Suppressor macrophage treated with lipopolysaccharide for 1 hour (primary cell): ENCODE results near the gene IMMP2L.
A peak's percentile ranks its signal among the peaks of the same experiment; 100 is the strongest.
"Not testable (repeated sequence)": the region's sequence is repeated elsewhere in the genome, so short reads cannot be mapped to it uniquely, and the experiment has no call there.

Source experiments
- DNase-seq, 3 donors: peaks; one replicate each; pipeline ENCODE4 v3.0.0-alpha.2; 2020 to 2022

The IMMP2L gene

DNA sequence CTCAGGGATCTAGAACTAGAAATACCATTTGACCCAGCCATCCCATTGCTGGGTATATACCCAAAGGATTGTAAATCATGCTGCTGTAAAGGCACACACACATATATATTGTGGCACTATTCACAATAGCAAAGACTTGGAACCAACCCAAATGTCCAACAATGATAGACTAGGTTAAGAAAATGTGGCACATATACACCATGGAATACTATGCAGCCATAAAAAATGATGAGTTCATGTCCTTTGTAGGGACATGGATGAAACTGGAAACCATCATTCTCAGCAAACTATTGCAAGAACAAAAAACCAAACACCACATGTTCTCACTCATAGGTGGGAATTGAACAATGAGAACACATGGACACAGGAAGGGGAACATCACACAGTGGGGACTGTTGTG, 56.9 kb downstream of the IMMP2L start:
- not testable (repeated sequence) for DNase-seq

DNA sequence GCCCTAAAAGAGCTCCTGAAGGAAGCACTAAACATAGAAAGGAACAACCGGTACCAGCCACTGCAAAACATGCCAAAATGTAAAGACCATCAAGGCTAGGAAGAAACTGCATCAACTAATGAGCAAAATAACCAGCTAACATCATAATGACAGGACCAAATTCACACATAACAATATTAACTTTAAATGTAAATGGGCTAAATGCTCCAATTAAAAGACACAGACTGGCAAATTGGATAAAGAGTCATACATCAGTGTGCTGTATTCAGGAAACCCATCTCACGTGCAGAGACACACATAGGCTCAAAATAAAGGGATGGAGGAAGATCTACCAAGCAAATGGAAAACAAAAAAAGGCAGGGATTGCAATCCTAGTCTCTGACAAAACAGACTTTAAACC, 60.5 kb downstream of the IMMP2L start:
- not testable (repeated sequence) for DNase-seq

DNA sequence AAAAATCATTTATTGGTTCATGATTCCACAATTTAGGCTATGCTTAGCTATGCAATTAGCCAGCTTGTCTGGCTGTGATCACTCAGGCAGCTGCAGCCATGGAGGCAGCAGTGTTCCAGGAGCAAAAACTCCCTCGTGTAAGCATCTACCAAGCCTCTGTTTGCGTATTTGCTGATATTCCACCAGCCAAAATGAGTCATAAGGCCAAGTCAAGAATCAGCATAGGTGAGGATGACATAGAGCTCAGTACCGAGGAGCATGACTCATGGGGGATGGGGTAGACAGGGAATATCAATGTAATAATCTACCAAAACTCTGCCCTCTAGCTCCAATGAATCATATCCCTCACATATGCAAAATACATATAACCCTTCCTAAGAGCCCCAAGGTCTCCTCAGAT, 63.3 kb downstream of the IMMP2L start:
- DNase-seq: peak in 1 of 3 donors; percentile 6

DNA sequence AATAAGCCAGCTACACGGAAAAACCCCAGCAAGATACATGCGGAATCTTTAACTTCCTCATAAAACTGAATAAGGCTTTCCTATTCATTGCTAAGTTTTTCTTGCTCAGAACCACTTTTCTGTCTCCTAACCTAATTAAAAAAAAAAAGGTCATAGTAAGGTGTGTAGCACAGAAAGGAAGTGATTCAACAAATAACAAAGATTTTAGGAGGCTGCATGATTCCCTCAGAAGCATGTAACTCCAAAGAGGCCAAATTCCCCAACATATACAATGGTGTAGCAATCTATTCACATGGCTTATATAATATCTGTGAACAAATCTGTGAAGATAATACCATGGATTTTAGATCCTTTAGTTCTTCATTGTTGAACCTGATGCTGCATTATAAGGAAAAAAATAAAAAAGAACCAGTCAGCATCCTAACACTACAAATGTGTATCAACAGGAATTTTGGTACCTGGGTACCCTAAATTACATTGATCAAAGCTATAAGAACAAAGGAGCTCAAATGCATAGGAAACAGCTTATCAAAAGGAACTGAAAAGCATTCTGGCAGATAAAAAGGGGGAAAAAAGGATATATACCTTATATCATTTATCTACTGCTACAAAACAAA, 63.8 kb downstream of the IMMP2L start:
- peak in 1 of 3 donors; percentile 2 for DNase-seq

DNA sequence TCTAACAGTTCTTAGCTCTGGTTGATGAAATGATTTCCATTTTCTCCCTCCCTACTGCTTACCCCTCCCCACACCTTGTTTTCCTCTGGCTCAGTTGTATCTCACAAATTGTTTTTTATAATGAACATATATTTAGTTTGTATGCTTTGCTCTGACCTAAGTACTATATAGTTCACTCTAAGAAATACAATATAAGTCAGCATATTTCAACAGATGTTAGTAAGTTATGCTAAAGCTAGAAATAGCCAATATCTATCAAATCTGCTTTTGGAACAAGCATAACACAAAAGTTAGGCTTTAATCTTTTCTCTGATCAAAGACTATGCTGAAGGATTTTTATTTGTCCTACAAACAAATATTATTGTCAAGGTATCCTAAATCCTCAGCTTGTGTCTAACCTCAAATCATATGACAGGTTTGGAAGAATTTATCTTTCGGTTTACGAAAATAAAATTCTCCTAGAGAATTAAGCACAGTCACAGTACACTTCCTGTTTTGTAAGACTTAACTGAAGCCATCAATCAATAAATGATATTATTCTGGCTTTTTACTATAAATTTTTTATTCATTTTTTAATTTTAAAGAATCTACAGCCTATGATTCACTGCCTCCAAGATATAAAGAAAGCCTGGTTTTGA, 67.0 kb downstream of the IMMP2L start:
- no peak for DNase-seq

DNA sequence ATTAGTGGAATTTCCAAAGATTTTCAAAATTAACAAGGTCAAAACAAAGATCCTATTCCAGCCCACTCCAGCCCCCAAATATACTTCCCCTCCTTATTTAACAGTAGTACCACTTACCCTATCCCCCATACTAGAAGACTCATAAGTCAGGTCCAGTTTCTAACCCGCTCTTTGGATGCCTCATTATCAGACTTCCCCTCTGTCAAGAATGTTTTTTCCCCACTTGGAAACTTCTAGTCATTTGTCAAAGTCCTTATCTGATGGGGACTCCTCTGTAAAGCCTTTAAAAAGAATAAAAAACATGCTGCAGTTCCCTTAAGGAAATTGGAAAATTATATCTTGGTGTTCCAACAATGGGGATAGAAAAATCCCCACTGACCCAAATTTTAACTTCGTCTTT, 70.1 kb downstream of the IMMP2L start:
- DNase-seq: no peak

DNA sequence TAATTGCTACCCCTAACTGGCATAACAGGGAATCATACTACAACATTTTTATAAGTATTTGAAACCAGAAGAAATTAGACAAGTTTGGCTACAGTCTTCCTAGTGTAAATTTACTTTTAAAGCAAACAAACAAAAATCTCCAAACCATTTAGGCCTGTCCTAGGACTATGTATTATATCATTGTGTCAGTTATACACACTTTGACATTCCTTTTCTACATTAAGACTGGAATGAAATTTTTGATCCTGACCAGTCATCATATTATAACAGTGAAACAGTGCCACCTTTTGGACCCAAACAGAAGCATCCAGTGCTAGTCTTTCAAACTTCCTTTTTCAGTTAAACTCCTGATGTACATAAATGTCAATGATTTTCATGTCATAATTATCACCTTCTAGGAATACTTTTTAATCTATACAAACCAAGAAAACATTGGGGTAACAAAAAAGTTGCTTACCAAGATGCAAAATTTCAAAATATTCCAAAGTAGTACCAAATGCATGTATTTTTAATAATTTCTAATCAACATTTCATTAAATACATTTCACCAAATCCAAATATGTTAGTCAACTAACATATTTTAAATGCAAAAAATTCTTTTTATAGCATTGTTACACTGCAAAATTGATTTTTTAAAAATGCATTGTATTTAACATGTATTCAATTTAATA, 75.7 kb downstream of the IMMP2L start:
- peak; percentile 54 to 73 (median 68) for DNase-seq

DNA sequence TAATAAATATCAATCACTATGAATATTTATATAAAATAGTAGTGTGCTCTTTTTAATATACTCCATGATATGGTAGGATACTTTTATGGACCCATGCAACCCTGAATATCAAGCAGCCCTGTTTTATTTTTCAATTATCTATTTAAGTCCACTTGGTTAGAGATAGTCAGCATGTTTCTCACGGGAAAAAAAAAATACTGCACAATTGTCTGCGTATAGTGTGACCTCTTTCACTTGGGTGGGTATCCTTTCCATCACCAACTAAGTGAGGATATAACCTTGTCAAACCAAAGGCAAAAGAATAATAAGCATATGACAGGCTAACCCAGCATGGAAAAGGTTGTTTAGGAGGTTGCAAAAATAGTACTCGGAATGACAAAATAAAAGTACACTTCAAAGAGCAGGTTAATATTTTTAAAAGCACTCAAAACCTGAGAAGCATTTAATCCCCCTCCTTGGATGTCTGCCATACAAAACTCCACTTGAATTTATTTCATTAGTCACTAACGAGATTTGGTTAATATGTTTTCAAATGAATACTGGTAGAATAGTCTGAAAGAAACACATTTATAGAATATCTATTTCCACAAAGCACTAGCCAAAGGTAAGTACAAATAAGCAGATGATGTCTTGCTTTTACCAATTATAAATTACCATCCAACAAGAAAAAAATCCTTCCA, 76.5 kb downstream of the IMMP2L start:
- no peak for DNase-seq

DNA sequence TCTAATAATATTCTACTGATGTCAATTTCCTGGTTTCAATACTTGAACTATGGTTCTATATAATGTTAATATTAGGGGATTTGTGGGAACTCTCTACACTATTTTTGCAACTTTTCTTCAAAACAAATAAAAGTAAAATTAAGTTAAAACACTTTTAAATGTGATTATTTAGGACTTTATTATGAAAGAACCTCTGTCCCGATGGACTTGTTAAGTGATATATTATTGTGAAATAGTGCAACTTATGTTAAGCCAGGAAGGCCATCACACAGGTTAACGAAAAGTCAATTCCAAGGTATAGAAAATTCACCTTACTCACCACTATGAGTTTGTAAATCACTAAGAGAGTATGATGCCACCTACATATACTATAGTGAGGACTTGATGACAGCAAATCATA, 79.2 kb downstream of the IMMP2L start:
- DNase-seq: no peak

DNA sequence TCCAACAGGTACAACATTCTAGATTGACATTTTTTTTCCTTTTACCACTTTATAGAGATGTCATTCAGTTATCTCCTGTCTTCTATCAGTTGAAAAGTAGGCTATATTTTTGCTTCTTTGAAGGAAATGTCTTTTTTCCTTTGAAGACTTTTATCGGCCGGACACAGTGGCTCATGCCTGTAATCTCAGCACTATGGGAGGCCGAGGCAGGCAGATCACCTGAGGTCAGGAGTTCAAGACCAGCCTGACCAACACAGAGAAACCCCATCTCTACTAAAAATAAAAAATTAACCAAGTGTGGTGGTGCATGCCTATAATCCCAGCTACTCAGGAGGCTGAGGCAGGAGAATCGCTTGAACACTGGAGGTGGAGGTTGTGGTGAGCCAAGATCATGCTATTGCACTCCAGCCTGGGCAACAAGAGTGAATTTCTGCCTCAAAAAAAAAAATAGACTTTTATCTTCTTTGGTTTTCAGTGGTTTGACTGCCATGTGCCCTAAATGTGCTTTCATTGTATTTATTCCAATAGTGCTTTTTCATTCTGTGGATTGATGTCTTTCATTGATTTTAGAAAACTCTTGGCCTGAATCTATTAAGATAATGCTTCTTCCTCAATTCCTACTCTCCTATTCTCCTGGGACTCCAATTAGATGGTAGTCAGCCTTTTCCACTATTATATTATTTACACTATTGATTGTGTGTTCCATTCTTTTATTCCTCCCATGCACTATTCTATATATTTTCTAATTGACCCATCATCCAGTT, 84.6 kb downstream of the IMMP2L start:
- no peak for DNase-seq

DNA sequence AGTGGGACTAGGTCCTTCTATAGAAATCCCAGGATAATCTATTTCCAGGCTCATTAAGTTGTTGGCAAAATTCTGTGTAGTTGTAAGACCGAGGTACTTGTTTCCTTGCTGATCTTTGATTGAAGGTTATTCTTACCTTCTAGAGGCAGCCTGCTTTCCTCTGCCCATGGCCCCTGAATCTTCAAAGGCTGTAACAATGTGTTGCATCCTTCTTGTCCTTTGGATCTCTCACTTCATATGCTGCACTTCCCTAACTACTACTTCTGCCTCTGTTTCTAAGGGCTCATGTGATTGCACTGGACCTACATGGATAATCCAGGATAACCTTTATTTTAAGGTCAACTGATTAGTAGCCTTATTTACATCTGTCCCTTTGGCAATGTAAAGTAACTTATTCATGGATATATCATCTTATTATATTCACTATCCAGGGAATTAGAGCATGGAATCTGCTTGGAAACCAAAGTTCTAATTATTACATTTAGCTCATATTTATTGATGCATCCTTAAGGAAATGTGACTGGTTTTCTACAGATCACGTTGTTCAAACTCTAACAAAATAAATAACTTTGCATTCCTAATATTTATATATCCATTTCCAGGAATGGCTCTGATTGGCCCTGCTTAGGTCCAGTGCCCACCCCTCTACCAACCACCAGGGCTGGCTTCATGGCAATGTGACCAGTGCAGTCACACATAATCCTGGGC, 85.6 kb downstream of the IMMP2L start:
- no peak for DNase-seq

DNA sequence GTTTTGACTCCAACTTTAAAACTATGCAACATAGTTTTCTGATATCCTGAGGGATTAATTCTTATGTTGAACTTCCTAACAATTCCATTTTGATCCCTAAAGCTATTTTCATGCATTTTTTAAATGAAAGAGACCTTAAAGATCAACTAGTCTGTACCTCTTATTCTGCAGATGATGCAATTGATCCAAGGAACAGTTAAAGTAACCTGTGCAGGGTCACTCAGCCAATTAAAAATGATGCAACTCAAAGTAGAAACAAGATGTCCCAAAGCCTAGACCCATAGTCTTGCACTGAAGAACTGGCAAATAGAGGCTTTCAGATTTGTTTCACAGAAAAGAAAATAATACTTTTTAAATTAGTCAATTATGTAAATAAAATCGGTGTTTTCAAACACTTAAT, 86.3 kb downstream of the IMMP2L start:
- DNase-seq: no peak

DNA sequence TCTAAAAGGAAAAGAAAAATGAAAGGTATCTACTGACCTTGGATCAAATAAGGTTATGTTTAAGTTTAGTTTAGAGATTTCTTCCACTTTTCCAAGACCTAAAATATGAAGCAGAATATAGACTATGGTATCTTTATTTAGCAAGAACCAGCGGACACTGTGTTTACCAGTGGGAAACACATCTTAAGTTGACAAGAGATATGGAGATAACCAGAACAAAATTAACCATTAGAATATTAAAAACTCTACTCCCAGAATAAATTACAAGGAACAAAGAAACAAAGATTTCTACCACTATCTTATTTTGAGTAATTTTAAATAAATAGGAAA, 86.9 kb downstream of the IMMP2L start:
- DNase-seq: no peak

DNA sequence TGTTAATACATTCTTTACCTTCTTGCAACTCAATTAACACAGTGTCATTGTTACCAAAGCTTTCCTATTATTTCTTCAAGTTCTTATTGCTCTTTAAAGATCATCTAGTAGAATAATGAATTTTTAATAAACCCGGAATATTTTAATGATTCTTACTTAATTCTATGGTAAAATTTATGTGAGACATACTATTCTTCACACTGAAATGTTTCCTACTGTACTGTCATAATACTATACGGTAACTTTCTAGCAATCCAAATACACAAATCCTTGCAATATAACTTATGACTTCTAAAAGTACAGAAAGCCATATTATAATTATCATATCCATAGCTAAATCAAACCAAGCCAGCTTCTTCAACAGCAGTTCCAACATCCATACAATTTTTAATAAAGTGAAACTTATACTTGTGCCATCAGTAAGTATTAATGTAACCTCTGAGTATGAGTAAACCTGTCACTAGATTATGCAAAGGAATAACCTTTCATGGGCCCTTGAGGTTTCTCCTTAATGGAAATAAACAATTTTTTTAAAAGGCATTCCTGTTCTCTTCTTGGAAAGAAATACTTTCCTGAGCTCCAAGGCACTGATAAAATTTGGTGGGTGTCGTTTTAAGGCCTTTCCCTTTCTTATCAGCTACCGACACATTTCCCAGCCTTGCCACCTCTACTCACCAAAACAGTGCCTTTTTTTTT, 87.4 kb downstream of the IMMP2L start:
- DNase-seq: no peak

DNA sequence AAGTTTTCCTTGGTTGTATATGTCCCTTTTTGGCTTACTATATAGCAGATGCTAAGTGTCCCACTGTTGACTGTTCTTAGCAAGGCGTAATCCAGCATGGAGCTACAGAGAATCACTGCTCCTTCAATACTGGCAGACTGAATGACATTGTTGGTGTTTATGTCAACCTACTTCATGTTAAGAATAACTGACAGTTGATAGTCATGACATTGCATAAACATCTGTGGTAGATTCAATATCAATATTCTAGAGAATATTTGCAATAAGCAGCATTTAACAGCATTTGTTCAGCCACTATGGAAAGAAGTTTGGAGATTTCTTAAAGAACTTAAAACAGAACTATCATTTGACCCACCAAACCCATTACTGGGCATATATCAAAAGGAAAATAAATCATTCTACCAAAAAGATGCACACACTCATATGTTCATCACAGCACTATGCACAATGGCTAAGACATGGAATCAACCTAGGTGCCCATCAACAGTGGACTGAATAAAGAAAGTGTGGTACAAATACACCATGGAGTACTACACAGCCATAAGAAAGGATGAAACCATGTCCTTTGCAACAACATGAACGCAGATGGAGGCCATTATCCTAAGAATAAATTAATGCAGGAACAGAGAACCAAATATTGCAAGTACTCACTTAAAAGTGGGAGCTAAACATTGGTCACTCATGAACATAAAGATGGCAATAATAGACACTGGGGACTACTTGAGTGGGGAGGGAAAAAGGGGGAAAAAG, 88.7 kb downstream of the IMMP2L start:
- no peak for DNase-seq

DNA sequence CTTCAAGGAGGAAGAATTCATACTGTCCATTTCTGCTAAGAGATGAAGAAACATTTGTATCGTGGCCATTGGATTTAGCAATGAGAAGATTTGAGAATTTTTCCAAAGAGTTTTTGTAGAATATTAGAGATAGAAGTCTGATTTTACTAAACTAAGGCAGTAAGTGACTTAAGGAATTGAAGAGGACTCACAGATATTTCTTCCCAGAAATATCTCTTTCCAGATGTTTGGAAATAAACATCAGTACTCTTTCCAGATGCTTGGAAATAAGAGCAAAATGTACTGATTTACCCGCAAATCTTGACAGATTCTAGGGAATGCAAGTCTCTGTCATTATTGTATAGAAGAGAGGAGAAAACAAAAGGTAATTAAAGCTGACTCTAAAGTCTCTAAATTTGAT, 91.3 kb downstream of the IMMP2L start:
- no peak for DNase-seq

DNA sequence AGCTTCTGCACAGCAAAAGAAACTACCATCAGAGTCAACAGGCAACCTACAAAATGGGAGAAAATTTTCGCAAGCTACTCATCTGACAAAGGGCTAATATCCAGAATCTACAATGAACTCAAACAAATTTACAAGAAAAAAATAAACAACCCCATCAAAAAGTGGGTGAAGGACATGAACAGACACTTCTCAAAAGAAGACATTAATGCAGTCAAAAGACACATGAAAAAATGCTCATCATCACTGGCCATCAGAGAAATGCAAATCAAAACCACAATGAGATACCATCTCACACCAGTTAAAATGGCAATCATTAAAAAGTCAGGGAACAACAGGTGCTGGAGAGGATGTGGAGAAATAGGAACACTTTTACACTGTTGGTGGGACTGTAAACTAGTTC, 92.4 kb downstream of the IMMP2L start:
- not testable (repeated sequence) for DNase-seq

DNA sequence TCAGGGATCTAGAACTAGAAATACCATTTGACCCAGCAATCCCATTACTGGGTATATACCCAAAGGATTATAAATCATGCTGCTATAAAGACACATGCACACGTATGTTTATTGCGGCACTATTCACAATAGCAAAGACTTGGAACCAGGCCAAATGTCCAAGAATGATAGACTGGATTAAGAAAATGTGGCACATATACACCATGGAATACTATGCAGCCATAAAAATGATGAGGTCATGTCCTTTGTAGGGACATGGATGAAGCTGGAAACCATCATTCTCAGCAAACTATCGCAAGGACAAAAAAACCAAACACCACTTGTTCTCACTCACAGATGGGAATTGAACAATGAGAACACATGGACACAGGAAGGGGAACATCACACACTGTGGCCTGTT, 96.5 kb downstream of the IMMP2L start:
- DNase-seq: not testable (repeated sequence)

DNA sequence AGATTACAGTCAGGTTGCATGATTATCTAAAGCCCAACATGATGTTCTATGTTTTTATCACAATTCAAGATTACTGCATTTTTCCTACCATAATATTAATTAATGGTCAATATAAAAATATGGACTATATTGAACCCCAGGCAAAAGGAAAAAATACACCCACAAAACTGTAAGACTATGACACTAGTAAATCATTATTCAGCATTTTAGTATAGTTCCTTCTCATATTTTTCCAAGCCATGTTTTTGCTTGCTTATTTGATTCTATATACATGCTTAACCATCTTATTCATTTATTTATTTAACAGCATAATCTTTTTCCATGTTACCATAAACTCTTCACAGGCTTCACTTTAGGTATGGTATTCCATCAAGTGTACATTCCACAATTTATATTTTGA, 101.6 kb downstream of the IMMP2L start:
- no peak for DNase-seq

DNA sequence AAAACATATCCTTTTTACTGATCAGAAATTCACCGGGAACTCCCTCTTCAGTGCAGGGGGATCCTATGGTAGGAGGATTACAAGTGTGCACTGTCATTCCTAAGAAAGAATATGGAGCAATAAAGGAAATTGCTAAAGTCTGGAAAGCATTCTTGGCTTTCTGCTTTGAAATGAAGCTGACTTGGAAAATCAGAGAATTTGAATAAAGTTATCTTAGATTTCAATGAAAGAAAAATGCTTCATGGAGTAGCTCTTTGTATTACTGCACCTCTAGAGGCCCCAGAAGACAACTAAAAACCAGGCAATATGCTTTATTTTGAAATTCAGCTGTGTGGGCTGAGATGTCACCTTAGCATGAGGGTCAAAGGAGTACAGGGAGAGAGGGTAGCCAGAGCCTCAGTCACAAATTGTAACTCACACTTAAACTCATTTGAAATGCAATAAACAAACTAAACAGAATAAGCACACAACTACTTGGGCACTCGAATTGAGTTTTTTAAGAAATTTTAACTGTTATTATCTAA, 102.5 kb downstream of the IMMP2L start:
- peak; percentile 5 to 20 (median 7) for DNase-seq
